ENCODE data around the gene PGM3.
A peak's percentile ranks its signal among the peaks of the same experiment; 100 is the strongest.
"Not testable (repeated sequence)": the region's sequence is repeated elsewhere in the genome, so short reads cannot be mapped to it uniquely, and the experiment has no call there.

Gene PGM3

GRCh38 chr6:83192871-83193746 lies at the start of gene PGM3, which contains the start of gene RWDD2A:
PGM3 (minus strand) TSS chr6:83193265; CDS start chr6:83191012, 2,253 bp downstream.
RWDD2A (plus strand) TSS chr6:83193357; CDS start chr6:83194452, 1,095 bp downstream.
- DNase-seq = peak; percentile 25 to 95 (median 84)

GRCh38 chr6:83231146-83231545 lies 38.1 kb upstream of the PGM3 start:
- no peak for DNase-seq

- DNase-seq = no peak
Measured at GRCh38 chr6:83226517-83226916, 33.5 kb upstream of the PGM3 start.

GRCh38 chr6:83221889-83222479 lies 28.9 kb upstream of the PGM3 start:
- peak in 1 of 51 donors; percentile 13 for DNase-seq

GRCh38 chr6:83221276-83221675 lies 28.2 kb upstream of the PGM3 start:
- no peak for DNase-seq

- DNase-seq = no peak
Measured at GRCh38 chr6:83220121-83220520, 27.1 kb upstream of the PGM3 start.

- no peak for DNase-seq
Measured at GRCh38 chr6:83218646-83219045, 25.6 kb upstream of the PGM3 start.

- no peak for DNase-seq
Measured at GRCh38 chr6:83216806-83217205, 23.7 kb upstream of the PGM3 start.

- DNase-seq = peak in 37 of 51 donors; percentile 2 to 82 (median 26)
Measured at GRCh38 chr6:83215131-83216047, 22.3 kb upstream of the PGM3 start.

- DNase-seq = no peak
Measured at GRCh38 chr6:83202031-83202430, 9.0 kb upstream of the PGM3 start.

GRCh38 chr6:83199863-83200225 lies 6.8 kb upstream of the PGM3 start:
- DNase-seq = no peak

GRCh38 chr6:83199173-83199862 lies 6.3 kb upstream of the PGM3 start:
- no peak for DNase-seq

- DNase-seq = no peak
Measured at GRCh38 chr6:83198486-83199172, 5.6 kb upstream of the PGM3 start.

- DNase-seq = peak in 45 of 51 donors; percentile 4 to 67 (median 37)
Measured at GRCh38 chr6:83193747-83194566, 892 bp upstream of the PGM3 start.

- no peak for DNase-seq
Measured at GRCh38 chr6:83192456-83192855, 609 bp downstream of the PGM3 start.

- not testable (repeated sequence) for DNase-seq
Measured at GRCh38 chr6:83191974-83192373, 1.1 kb downstream of the PGM3 start.

- no peak for DNase-seq
Measured at GRCh38 chr6:83190626-83191025, 2.4 kb downstream of the PGM3 start.

- no peak for DNase-seq
Measured at GRCh38 chr6:83188501-83188900, 4.6 kb downstream of the PGM3 start.

- no peak for DNase-seq
Measured at GRCh38 chr6:83185096-83185495, 8.0 kb downstream of the PGM3 start.

All from hypothalamus (tissue), 51 donors.